HUES6 (cell line): ENCODE data around the gene FAM184B.
A peak's percentile ranks its signal among the peaks of the same experiment; 100 is the strongest.

ENCODE experiments used
- H3K27ac ChIP-seq: 2 replicates; pipeline ENCODE4 v1.7.0; 2013; ENCODE audit warnings: low read depth, mild to moderate bottlenecking, low read length, inconsistent platforms
- H3K27me3 ChIP-seq: 2 replicates; pipeline ENCODE4 v1.6.1; 2013; ENCODE audit warnings: low read length; ENCODE audit not compliant: control insufficient read depth, insufficient read depth
- H3K36me3 ChIP-seq: 2 replicates; pipeline ENCODE4 v1.6.1; 2013; ENCODE audit warnings: low read length; ENCODE audit not compliant: control insufficient read depth, insufficient read depth
- H3K4me1 ChIP-seq: 2 replicates; pipeline ENCODE4 v1.6.1; 2013; ENCODE audit warnings: low read length; ENCODE audit not compliant: control insufficient read depth, insufficient read depth
- H3K4me3 ChIP-seq: 2 replicates; pipeline ENCODE4 v1.5.1; 2013; ENCODE audit warnings: low read depth, low read length
- H3K9ac ChIP-seq: one replicate; pipeline ENCODE4 v1.6.1; 2013; ENCODE audit warnings: mild to moderate bottlenecking, low read length
- H3K9me3 ChIP-seq: 2 replicates; pipeline ENCODE4 v1.6.1; 2013; ENCODE audit warnings: low read depth, low read length; ENCODE audit not compliant: control insufficient read depth, insufficient read depth

The FAM184B gene

DNA sequence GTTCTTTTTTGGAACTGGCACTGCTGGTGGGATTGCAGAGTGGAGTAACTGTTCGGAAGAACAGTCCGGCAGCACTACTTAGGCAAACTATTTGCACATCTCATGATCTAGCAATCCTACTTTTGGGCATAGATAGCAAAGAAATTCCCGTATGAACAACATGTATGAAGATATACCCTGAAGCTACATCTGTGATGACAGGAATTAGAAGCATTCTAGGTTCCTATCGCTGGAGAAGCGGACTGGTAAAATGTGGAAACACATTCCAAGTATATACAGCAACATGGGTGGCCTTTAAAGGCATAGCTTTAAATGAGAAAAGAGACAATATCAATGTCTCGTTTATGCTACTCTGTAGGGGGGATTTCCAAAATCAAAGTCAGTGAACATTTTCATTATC lies 26.0 kb upstream of the FAM184B start:
- Histone ChIP-seq H3K27ac (no peak overlapping the region), H3K36me3 (peaks cover 44% of the 10 kb centered on the region), H3K4me1 (peaks cover 13% of the 10 kb centered on the region), H3K27me3 (no peaks in the 10 kb centered on the region), H3K9me3 (no peaks in the 10 kb centered on the region), H3K4me3 (peak overlapping the region; percentile 94; the same call in 1 of the 2 replicates), H3K9ac (no peak overlapping the region)

DNA sequence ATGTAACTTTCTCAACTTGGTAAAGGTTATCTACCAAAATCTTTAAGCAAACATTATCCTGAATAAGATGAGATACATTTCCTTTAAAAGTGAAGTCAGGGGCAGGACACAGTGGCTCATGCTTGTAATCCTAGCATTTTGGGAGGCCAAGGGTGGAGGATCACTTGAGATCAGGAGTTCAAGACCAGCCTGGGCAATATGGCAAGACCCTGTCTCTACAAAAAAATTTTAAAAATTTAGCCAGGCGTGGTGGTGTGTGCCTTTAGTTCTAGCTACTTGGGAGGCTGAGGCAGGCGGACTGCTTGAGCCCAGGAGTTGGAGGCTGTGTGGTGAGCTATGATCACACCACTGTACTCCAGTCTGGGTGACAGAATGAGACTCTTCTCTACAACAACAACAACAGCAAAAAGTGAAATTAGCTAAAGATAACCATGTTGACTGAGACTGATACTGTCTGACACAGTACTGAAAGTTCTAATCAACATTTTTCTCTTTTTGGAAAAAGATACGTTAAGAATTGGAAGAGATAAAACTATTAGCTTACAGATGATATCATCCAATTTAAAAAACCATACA lies 24.2 kb upstream of the FAM184B start:
- H3K27me3 ChIP-seq, result no peaks in the 10 kb centered on the region
- no peak overlapping the region for H3K4me3 ChIP-seq
- H3K36me3 ChIP-seq, result peaks cover 56% of the 10 kb centered on the region
- H3K4me1 ChIP-seq, result peaks cover 13% of the 10 kb centered on the region
- H3K9ac ChIP-seq, result no peak overlapping the region
- no peaks in the 10 kb centered on the region for H3K9me3 ChIP-seq
- H3K27ac ChIP-seq, result no peak overlapping the region

DNA sequence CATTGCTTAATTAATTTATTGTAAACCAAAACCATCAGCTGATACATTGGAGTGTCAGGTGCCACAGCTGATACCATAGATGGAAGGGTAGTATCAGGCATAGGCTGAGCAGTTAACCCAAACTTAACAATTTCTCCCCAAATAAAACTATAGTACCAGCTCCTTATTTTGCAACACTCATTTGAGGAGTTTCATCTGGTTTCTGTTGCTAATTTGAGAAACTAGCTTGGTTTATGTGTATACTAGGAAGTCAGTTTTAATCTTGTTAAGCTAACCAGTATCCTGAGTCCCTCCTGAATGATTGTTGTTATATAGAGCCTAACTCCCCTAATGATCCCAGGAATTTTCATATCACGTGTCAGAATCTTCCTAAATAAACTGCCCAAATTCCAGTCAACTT lies 16.4 kb upstream of the FAM184B start:
- H3K36me3 ChIP-seq, result peaks cover 25% of the 10 kb centered on the region
- H3K4me1 ChIP-seq, result no peaks in the 10 kb centered on the region
- H3K4me3 ChIP-seq, result no peak overlapping the region
- H3K27me3 ChIP-seq, result no peaks in the 10 kb centered on the region
- no peaks in the 10 kb centered on the region for H3K9me3 ChIP-seq
- H3K9ac ChIP-seq, result no peak overlapping the region
- no peak overlapping the region for H3K27ac ChIP-seq

DNA sequence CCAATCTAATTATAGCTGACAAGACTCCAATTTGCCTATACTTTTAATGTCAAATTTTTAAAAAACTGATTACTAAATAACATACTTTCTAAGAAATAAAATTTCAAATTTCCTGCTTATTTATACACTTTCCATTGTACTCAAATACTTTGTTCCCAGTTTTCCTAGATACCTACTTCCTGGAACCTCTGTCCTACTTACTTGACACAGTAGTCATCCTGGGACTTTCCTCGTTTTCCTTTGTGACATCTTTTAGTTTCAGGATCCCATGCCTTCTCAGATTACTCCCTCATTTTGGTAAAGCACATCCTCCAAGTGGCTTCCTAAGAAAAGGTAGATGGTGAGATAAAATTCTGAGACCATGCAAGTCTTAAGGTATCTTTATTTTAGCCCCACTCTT lies 13.3 kb upstream of the FAM184B start:
- no peaks in the 10 kb centered on the region for H3K27me3 ChIP-seq
- H3K4me3 ChIP-seq, result no peak overlapping the region
- no peak overlapping the region for H3K27ac ChIP-seq
- no peaks in the 10 kb centered on the region for H3K4me1 ChIP-seq
- H3K9ac ChIP-seq, result no peak overlapping the region
- peaks cover 5% of the 10 kb centered on the region; the same call in 1 of the 2 replicates for H3K36me3 ChIP-seq
- H3K9me3 ChIP-seq, result no peaks in the 10 kb centered on the region

DNA sequence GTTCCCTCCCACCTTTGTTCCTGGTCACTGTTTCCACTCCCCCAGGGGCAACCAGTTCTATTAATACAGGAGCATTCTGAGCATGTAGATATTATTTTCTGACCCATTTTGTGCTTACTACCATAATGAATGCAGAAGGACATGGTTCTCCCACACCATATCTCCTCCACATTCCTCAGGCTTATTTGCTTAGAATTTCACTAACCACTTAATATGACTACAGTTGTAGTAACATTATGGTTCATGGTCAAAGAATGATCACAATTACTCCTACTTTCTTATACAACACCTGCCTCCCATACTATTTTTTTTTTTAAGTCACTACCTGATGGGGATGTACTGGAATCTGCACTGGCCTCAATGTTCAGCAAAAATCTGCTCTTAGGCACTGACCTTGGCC lies 7.5 kb upstream of the FAM184B start:
- Histone ChIP-seq H3K4me1 (peaks cover 4% of the 10 kb centered on the region; the same call in 1 of the 2 replicates), H3K27ac (no peak overlapping the region), H3K27me3 (0 out of 2 replicates have a peak, but pooled peaks cover 2% of the 10 kb centered on the region), H3K36me3 (no peaks in the 10 kb centered on the region), H3K9ac (no peak overlapping the region), H3K4me3 (no peak overlapping the region), H3K9me3 (no peaks in the 10 kb centered on the region)

DNA sequence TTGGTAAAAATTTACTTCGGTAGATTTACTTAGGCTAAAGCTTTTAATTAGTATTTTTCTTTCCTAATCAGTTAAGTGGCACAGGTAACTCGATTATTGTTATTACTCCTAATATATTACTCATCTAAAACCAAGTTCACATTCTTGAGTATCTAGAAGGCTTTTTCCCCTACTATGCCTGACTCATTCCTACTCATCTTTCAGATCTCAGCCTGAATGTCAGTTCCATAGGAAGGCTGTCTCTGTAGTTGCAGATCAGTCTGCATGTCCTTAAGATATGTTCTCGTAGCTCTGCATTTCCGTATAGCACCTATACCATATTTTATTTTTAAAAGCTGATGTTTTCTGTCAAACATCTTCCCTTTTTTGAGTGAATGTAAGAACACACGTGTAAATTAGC lies 5.9 kb upstream of the FAM184B start:
- no peaks in the 10 kb centered on the region for H3K9me3 ChIP-seq
- H3K27ac ChIP-seq, result no peak overlapping the region
- peaks cover 19% of the 10 kb centered on the region for H3K27me3 ChIP-seq
- peaks cover 4% of the 10 kb centered on the region; the same call in 1 of the 2 replicates for H3K4me1 ChIP-seq
- H3K9ac ChIP-seq, result no peak overlapping the region
- no peak overlapping the region for H3K4me3 ChIP-seq
- no peaks in the 10 kb centered on the region for H3K36me3 ChIP-seq

DNA sequence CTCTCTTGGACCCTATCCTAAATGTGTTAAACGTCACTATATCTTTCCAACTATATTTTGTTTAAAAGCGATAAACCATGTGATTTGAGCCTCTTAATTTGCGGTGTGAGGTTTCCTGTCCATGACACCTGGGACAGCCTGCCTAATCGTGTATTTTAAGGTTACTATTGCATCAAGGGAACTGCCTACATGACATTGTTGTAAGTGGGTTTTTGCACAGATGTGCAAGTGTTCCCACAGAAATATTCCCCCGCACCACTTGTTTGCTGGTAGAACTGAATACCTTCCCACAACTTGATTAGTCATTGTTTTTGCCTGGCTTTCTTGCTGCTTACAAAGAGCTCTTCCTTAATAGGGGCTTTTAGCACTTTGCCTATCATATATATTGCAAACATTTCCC lies 5.1 kb upstream of the FAM184B start:
- no peak overlapping the region for H3K9ac ChIP-seq
- H3K27ac ChIP-seq, result no peak overlapping the region
- no peaks in the 10 kb centered on the region for H3K9me3 ChIP-seq
- peaks cover 26% of the 10 kb centered on the region for H3K27me3 ChIP-seq
- no peak overlapping the region for H3K4me3 ChIP-seq
- H3K36me3 ChIP-seq, result no peaks in the 10 kb centered on the region
- H3K4me1 ChIP-seq, result peaks cover 7% of the 10 kb centered on the region; the same call in 1 of the 2 replicates

DNA sequence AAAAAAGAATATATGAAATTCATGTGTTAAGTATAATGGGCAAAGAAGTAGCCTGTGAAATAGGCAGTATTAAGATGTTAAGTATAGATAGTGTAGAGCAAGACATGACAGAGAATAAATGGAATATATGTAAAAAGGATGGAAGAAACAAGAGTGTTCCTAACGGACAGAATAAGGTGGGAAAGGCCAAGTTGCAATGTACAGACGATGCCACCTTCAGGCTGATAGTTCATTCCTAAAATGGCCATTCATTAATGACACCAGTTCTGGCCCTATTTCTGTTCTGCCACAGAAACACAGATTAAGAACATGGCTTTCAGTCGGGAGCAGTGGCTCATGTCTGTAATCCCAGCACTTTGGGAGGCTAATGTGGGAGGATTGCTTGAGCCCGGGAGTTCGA lies 4.4 kb upstream of the FAM184B start:
- Histone ChIP-seq H3K9ac (no peak overlapping the region), H3K9me3 (no peaks in the 10 kb centered on the region), H3K36me3 (no peaks in the 10 kb centered on the region), H3K4me3 (no peak overlapping the region), H3K4me1 (peaks cover 9% of the 10 kb centered on the region), H3K27me3 (peaks cover 33% of the 10 kb centered on the region), H3K27ac (no peak overlapping the region)

DNA sequence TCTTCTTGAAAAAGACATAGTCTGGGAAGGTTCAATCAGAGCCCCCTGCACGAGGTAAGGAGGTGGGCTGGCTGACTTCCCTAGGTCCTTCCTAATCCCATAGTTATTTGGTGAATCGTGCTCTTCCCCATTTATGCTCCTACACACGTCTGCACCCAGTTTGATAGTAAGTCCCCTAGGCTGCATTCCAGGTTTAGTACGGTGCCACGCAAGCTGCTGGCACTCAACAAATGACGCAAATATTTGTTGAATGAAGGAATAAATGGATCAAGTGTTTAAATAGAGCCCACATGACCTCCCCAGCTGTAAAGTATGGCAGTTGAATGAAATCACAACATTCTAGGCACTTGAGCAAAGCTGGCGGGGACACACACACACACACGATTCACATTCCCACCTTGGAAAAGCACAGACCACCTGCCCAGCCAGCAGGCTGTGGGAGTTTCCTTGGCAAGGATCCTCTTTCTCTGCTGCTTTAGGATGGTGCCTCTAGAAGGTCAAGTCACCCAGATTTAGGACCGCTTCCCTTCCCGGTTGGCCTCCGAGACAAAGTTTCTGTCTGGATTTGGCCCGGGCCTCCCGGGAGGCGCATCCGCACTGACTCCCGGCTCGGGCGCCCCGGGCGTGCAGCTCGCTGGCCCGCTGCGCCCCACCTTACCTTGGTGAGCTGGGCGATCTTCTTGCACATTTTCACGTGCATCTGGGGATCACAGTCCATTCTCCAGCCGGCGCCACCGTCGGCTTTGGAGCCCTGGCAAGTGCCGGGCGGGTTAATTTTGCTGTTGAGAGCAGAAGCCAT lies 721 bp downstream of the FAM184B start:
- Histone ChIP-seq H3K4me1 (peaks cover 10% of the 10 kb centered on the region), H3K9ac (peak overlapping the region; percentile 3), H3K9me3 (no peaks in the 10 kb centered on the region), H3K27me3 (peaks cover 64% of the 10 kb centered on the region), H3K27ac (no peak overlapping the region), H3K36me3 (no peaks in the 10 kb centered on the region), H3K4me3 (peak overlapping the region; percentile 60)

DNA sequence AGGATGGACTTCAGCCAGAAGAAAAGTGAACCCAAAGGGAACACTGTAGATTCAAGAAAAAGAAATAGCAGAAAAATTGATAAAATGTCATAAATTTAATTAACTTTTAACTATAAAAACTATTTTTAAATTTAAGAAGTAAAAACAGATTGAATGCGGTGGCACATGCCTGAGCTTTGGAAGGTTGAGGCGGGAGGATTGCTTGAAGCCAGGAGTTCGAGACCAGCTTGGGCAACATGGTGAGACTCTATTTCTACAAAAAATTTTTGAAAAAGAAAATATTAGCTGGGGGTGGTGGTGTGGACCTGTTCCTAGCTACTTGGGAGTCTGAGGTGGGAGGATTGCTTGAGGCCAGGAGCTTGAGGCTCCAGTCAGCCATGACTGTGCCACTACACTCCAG lies 3.0 kb downstream of the FAM184B start:
- no peak overlapping the region for H3K27ac ChIP-seq
- no peak overlapping the region for H3K9ac ChIP-seq
- H3K9me3 ChIP-seq, result no peaks in the 10 kb centered on the region
- peaks cover 56% of the 10 kb centered on the region for H3K27me3 ChIP-seq
- no peak overlapping the region for H3K4me3 ChIP-seq
- peaks cover 10% of the 10 kb centered on the region for H3K4me1 ChIP-seq
- H3K36me3 ChIP-seq, result no peaks in the 10 kb centered on the region

DNA sequence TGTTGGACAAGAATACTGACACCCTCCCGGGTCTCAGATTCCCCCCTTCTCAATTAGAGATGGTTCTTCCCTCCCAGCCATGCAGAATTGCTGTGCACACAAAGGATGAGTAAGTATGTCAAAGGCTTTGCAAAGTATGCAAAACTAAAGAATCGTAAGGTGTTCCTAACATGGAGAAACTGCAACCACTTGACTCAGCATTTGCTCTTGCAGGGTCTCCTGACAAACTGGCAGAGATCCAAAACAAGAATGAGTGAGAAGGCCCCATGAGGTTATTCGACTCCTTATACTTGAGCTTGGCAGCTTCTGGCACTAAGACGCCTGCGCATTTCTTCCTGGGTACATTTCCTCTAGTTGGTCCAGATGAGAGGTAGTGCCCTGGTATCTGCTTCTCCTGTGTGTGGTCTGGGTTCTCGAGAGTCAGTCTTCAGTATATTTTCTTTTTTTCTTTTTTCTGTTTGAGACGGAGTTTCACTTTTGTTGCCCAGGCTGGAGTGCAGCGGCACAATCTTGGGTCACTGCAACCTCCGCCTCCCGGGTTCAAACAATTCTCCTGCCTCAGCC lies 8.2 kb downstream of the FAM184B start:
- Histone ChIP-seq H3K9me3 (peaks cover 2% of the 10 kb centered on the region; the same call in 1 of the 2 replicates), H3K36me3 (no peaks in the 10 kb centered on the region), H3K27me3 (peaks cover 5% of the 10 kb centered on the region)

More for the DNA sequence above, 8.2 kb downstream of the FAM184B start:
- Histone ChIP-seq H3K4me1 (no peaks in the 10 kb centered on the region), H3K27ac (no peak overlapping the region), H3K9ac (no peak overlapping the region), H3K4me3 (no peak overlapping the region)
